ENCODE results near the gene TP73.

GRCh38 chr1:3609769-3610526, 42.4 kb upstream of the TP73 start:
- TF ChIP-seq CTCF (conservative IDR thresholded peaks at IDR 0.05) (no peak), EZH2 (IDR thresholded peaks at IDR 0.05; ENCODE audit: low read depth) (no peak)
